Gastrocnemius medialis (tissue), 4 donors: ENCODE data around the gene MLXIP. TPM values are rescaled to one million over a fixed set of nuclear protein-coding genes. Genes with fewer than 3 reads are reported as not detected.
A peak's percentile ranks its signal among the peaks of the same experiment; 100 is the strongest.

Experiments
- ATAC-seq, 2 donors: fragments of 150-250 bp; one replicate each; pipeline ENCODE4 v1.9.1; 2016
- DNase-seq, 2 donors: peaks; one replicate each; pipeline ENCODE4 v3.0.0-alpha.2; 2019
- H3K27ac ChIP-seq, 4 donors: fragments of 200-600 bp; sonication (generic); 1 replicate in 1 of 4; 2 replicates in 3 of 4; pipeline ENCODE4 v1.5.1; 2016 to 2018; ENCODE audit warnings: mild to moderate bottlenecking in 2 of 4, moderate library complexity in 1 of 4
- H3K27me3 ChIP-seq, 3 donors: fragments of 200-600 bp; sonication (generic) in 2 of 3; 1 replicate in 1 of 3; 2 replicates in 2 of 3; pipeline versions ENCODE4 v1.5.1 to v1.6.0; 2016 to 2019; ENCODE audit warnings: mild to moderate bottlenecking in 1 of 3, moderate library complexity in 1 of 3
- H3K36me3 ChIP-seq, 2 donors: fragments of 200-600 bp; sonication (generic) in 1 of 2; one replicate each; pipeline ENCODE4 v1.5.1; 2017 to 2018
- H3K4me1 ChIP-seq, 2 donors: fragments of 200-600 bp; sonication (generic) in 1 of 2; one replicate each; pipeline ENCODE4 v1.5.1; 2016 to 2017; ENCODE audit warnings: mild to moderate bottlenecking in 2 of 2
- H3K4me3 ChIP-seq, 4 donors: fragments of 200-600 bp; sonication (generic) in 3 of 4; 1 replicate in 1 of 4; 2 replicates in 3 of 4; pipeline ENCODE4 v1.5.1; 2016 to 2019; ENCODE audit warnings: mild to moderate bottlenecking in 2 of 4
- H3K9me3 ChIP-seq, 3 donors: fragments of 200-600 bp; sonication (generic) in 2 of 3; 1 replicate in 1 of 3; 2 replicates in 2 of 3; pipeline ENCODE4 v1.5.1; 2016 to 2019
- CTCF ChIP-seq, 5 experiments: fragments of 450-650 bp in 3 of 5; fragments of 200-600 bp in 2 of 5; sonication (generic) in 2 of 5; IDR thresholded peaks in 4 of 5; conservative IDR thresholded peaks in 1 of 5; 1 replicate in 4 of 5; 2 replicates in 1 of 5; pipeline ENCODE4 v1.5.1; 2016 to 2019; ENCODE audit warnings: antibody characterized with exemption in 5 of 5, mild to moderate bottlenecking in 3 of 5, moderate library complexity in 3 of 5
- POLR2A ChIP-seq, 2 donors: fragments of 450-650 bp; IDR thresholded peaks; one replicate each; pipeline ENCODE4 v1.6.1; 2017; ENCODE audit warnings: antibody characterized with exemption in 2 of 2, mild to moderate bottlenecking in 2 of 2, moderate library complexity in 2 of 2
- in situ Hi-C, 4 donors: fragments of 200-750 bp; cut with MboI; loops; one replicate each; pipeline versions ENCODE4 v1.15.0 to v1.8.0; 2017; ENCODE audit warnings: low sequenced_read_pairs in 4 of 4
- intact Hi-C: fragments of 100-400 bp; cut with DNase I; formaldehyde crosslinking; loops from one replicate; pipeline ENCODE4 v1.15.1; 2023; ENCODE audit warnings: low total_unique reads
- total RNA-seq, 4 donors: library from RNA; depleted of rRNA; stranded (reverse); fragments of >200 nt; gene quantifications; one replicate each; pipeline versions ENCODE4 v1.1.0 to v1.2.3, GENCODE V29; 2016

Gene MLXIP
- total RNA-seq, 4 donors from 2014 or later = 36.6 to 89.4 (median 79.7) TPM

GRCh38 chr12:122060081-122060501, 18.5 kb upstream of the MLXIP start:
- intact Hi-C loops (no loop called here), in situ Hi-C loops (no loop called here)
- ATAC-seq (no peak), DNase-seq (peak in 1 of 2 donors; percentile 33)
- Histone ChIP-seq H3K4me1 (peaks cover 31 to 34% of the 10 kb centered on the region in 2 donors), H3K27me3 (no peaks in the 10 kb centered on the region), H3K27ac (peak overlapping the region in 3 of 4 donors; percentile 23 to 65 (median 47)), H3K9me3 (no peaks in the 10 kb centered on the region), H3K36me3 (peaks cover 0 to 5% of the 10 kb centered on the region in 2 donors), H3K4me3 (no peak overlapping the region)
- no peak for TF ChIP-seq CTCF (IDR thresholded peaks at IDR 0.05 in 4 of 5, conservative IDR thresholded peaks at IDR 0.05 in 1 of 5)
- TF ChIP-seq POLR2A (IDR thresholded peaks at IDR 0.05) = no peak

- intact Hi-C loops (no loop called here), in situ Hi-C loops (no loop called here)
- H3K4me1 ChIP-seq = peaks cover 26 to 27% of the 10 kb centered on the region in 2 donors
- H3K36me3 ChIP-seq = peaks cover 0 to 5% of the 10 kb centered on the region in 2 donors
- H3K4me3 ChIP-seq = no peak overlapping the region
- ATAC-seq = no peak
- no peaks in the 10 kb centered on the region for H3K9me3 ChIP-seq
- no peak overlapping the region for H3K27ac ChIP-seq
- H3K27me3 ChIP-seq = no peaks in the 10 kb centered on the region
- DNase-seq = no peak
- TF ChIP-seq POLR2A (IDR thresholded peaks at IDR 0.05) = no peak
- TF ChIP-seq CTCF (IDR thresholded peaks at IDR 0.05 in 4 of 5, conservative IDR thresholded peaks at IDR 0.05 in 1 of 5) = no peak
These were observed 17.3 kb upstream of the MLXIP start for GRCh38 chr12:122061253-122061652.

GRCh38 chr12:122062832-122063693, 15.5 kb upstream of the MLXIP start:
- intact Hi-C loops (no loop called here), in situ Hi-C loops (no loop called here)
- peak in 1 of 2 donors; percentile 15 for ATAC-seq
- no peak overlapping the region for H3K4me3 ChIP-seq
- TF ChIP-seq POLR2A (IDR thresholded peaks at IDR 0.05) (no peak), CTCF (IDR thresholded peaks at IDR 0.05 in 4 of 5, conservative IDR thresholded peaks at IDR 0.05 in 1 of 5) (no peak)
- H3K27me3 ChIP-seq = no peaks in the 10 kb centered on the region
- no peak for DNase-seq
- peaks cover 27 to 29% of the 10 kb centered on the region in 2 donors for H3K4me1 ChIP-seq
- H3K9me3 ChIP-seq = no peaks in the 10 kb centered on the region
- H3K36me3 ChIP-seq = peaks cover 0 to 5% of the 10 kb centered on the region in 2 donors
- H3K27ac ChIP-seq = peak overlapping the region; percentile 55 to 61 (median 58)

- H3K4me3 ChIP-seq = no peak overlapping the region
- peaks cover 27 to 29% of the 10 kb centered on the region in 2 donors for H3K4me1 ChIP-seq
- H3K36me3 ChIP-seq = peaks cover 0 to 5% of the 10 kb centered on the region in 2 donors
- in situ Hi-C loops (no loop called here), intact Hi-C loops (no loop called here)
- H3K27ac ChIP-seq = peak overlapping the region; percentile 55 to 61 (median 58)
- H3K9me3 ChIP-seq = no peaks in the 10 kb centered on the region
- DNase-seq (no peak), ATAC-seq (no peak)
- no peak for TF ChIP-seq POLR2A (IDR thresholded peaks at IDR 0.05)
- no peak for TF ChIP-seq CTCF (IDR thresholded peaks at IDR 0.05 in 4 of 5, conservative IDR thresholded peaks at IDR 0.05 in 1 of 5)
- no peaks in the 10 kb centered on the region for H3K27me3 ChIP-seq
These were observed 14.9 kb upstream of the MLXIP start for GRCh38 chr12:122063694-122064024.
